ENCODE measurements around the gene CTR9. TPM values are rescaled to one million over a fixed set of nuclear protein-coding genes. Genes with fewer than 3 reads are reported as not detected.

CTR9 gene
- total and polyA plus RNA-seq, 2 of the 13 experiments (the other 11 are each of a cell fraction or from before 2014, with no cell fraction given), result 6.6 to 22.1 TPM

- TF ChIP-seq ZNF142 (CRISPR knock-in tag; IDR thresholded peaks at IDR 0.05) (0 out of 2 replicates have a peak, but pooled peaks have one; percentile 7), SIX4 (CRISPR knock-in tag; IDR thresholded peaks at IDR 0.05) (0 out of 2 replicates have a peak, but pooled peaks have one; percentile 5), ARID4A (CRISPR knock-in tag; IDR thresholded peaks at IDR 0.05; ENCODE audit: borderline replicate concordance) (peak; percentile 3; the same call in 1 of the 2 replicates), MLLT10 (CRISPR knock-in tag; IDR thresholded peaks at IDR 0.05) (no peak), UBTF (CRISPR knock-in tag; IDR thresholded peaks at IDR 0.05) (peak; percentile 95; the same call in 1 of the 2 replicates), HDAC1 (CRISPR knock-in tag; IDR thresholded peaks at IDR 0.05) (peak; percentile 62; the same call in 1 of the 2 replicates), ZKSCAN8 (CRISPR knock-in tag; IDR thresholded peaks at IDR 0.05; ENCODE audit: borderline replicate concordance) (no peak), PHF5A (CRISPR knock-in tag; IDR thresholded peaks at IDR 0.05; ENCODE audit: low read depth, unreplicated experiment) (peak; percentile 6), ZNF296 (CRISPR knock-in tag; conservative IDR thresholded peaks at IDR 0.05) (0 out of 2 replicates have a peak, but pooled peaks have one; percentile 51), ZNF557 (CRISPR knock-in tag; IDR thresholded peaks at IDR 0.05) (no peak), MEIS1 (CRISPR knock-in tag; IDR thresholded peaks at IDR 0.05; ENCODE audit: borderline replicate concordance) (0 out of 2 replicates have a peak, but pooled peaks have one; percentile 20)
Observed at GRCh38 chr11:10809373-10810160, 58.5 kb downstream of the CTR9 start (continued).

Measured in HepG2 (cell line).